Hepatocyte (in vitro differentiated cells): ENCODE measurements around the gene PDZRN4.

Experiments
- EZH2 ChIP-seq: fragments of 200-600 bp; sonication (generic); IDR thresholded peaks from 2 replicates; pipeline ENCODE4 v1.6.1; 2016; ENCODE audit warnings: antibody characterized with exemption, mild to moderate bottlenecking, borderline replicate concordance
- EZH2phosphoT487 ChIP-seq: fragments of 200-600 bp; sonication (generic); IDR thresholded peaks from one replicate; pipeline ENCODE4 v1.6.1; 2018; ENCODE audit warnings: antibody characterized with exemption, mild to moderate bottlenecking, low read depth, moderate library complexity; ENCODE audit not compliant: unreplicated experiment, severe bottlenecking
- TF ChIP-seq, protein P1 (sequence below): fragments of 200-600 bp; sonication (generic); IDR thresholded peaks from 2 replicates; pipeline ENCODE4 v1.5.1; 2016; ENCODE audit warnings: antibody characterized with exemption, mild to moderate bottlenecking; ENCODE audit not compliant: poor library complexity

GRCh38 chr12:41409628-41410027, 221.5 kb downstream of the PDZRN4 start:
- TF ChIP-seq EZH2 (no peak), EZH2phosphoT487 (no peak)
- TF ChIP-seq, protein P1, sequence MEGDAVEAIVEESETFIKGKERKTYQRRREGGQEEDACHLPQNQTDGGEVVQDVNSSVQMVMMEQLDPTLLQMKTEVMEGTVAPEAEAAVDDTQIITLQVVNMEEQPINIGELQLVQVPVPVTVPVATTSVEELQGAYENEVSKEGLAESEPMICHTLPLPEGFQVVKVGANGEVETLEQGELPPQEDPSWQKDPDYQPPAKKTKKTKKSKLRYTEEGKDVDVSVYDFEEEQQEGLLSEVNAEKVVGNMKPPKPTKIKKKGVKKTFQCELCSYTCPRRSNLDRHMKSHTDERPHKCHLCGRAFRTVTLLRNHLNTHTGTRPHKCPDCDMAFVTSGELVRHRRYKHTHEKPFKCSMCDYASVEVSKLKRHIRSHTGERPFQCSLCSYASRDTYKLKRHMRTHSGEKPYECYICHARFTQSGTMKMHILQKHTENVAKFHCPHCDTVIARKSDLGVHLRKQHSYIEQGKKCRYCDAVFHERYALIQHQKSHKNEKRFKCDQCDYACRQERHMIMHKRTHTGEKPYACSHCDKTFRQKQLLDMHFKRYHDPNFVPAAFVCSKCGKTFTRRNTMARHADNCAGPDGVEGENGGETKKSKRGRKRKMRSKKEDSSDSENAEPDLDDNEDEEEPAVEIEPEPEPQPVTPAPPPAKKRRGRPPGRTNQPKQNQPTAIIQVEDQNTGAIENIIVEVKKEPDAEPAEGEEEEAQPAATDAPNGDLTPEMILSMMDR: no peak
